Fibroblast of lung (primary cell): Measurements from ENCODE around the gene DNMT3A. TPM values are rescaled to one million over a fixed set of nuclear protein-coding genes. Genes with fewer than 3 reads are reported as not detected.

Experiments
- DNase-seq, 2 donors: peaks; one replicate each; pipeline versions ENCODE4 v3.0.0 to v3.0.0-alpha.2; 2010; ENCODE audit warnings: low read depth in 2 of 2
- H2AFZ ChIP-seq: 2 replicates; pipeline ENCODE4 v1.5.1; 2012; ENCODE audit warnings: low read length, control low read depth, inconsistent platforms
- H3K27ac ChIP-seq: 2 replicates; pipeline ENCODE4 v1.5.1; 2011; ENCODE audit warnings: low read length, control low read depth; ENCODE audit not compliant: insufficient read depth
- H3K27me3 ChIP-seq: 2 replicates; pipeline ENCODE4 v1.5.1; 2011; ENCODE audit warnings: mild to moderate bottlenecking, low read length; ENCODE audit not compliant: control insufficient read depth, insufficient read depth
- H3K36me3 ChIP-seq: 2 replicates; pipeline ENCODE4 v1.5.1; 2011; ENCODE audit warnings: low read length; ENCODE audit not compliant: control insufficient read depth, insufficient read depth
- H3K4me1 ChIP-seq: 2 replicates; pipeline ENCODE4 v1.5.1; 2011; ENCODE audit warnings: low read length; ENCODE audit not compliant: control insufficient read depth, insufficient read depth; ENCODE audit errors: extremely low read depth
- H3K4me2 ChIP-seq: 2 replicates; pipeline ENCODE4 v1.5.1; 2011; ENCODE audit warnings: low read length, control low read depth; ENCODE audit not compliant: insufficient read depth; ENCODE audit errors: extremely low read depth
- H3K4me3 ChIP-seq, 4 experiments: fragments of 200-600 bp in 1 of 4; sonication (generic) in 1 of 4; replicated peaks in 1 of 4; 2 replicates each; pipeline ENCODE4 v1.5.1; 2011 to 2016; ENCODE audit warnings: low read length in 4 of 4, low read depth in 3 of 4, mild to moderate bottlenecking in 3 of 4, control low read depth in 2 of 4, inconsistent platforms in 1 of 4, mixed read lengths in 1 of 4; ENCODE audit not compliant: insufficient read depth in 1 of 4; ENCODE audit errors: control extremely low read depth in 1 of 4
- H3K79me2 ChIP-seq: 2 replicates; pipeline ENCODE4 v1.5.1; 2012; ENCODE audit warnings: mild to moderate bottlenecking, low read length, inconsistent platforms; ENCODE audit not compliant: control insufficient read depth, insufficient read depth
- H3K9ac ChIP-seq: 2 replicates; pipeline ENCODE4 v1.5.1; 2011; ENCODE audit warnings: mild to moderate bottlenecking, low read length, control low read depth; ENCODE audit not compliant: insufficient read depth
- H3K9me3 ChIP-seq: 2 replicates; pipeline ENCODE4 v1.5.1; 2012; ENCODE audit warnings: low read depth, low read length; ENCODE audit not compliant: control insufficient read depth, insufficient read depth
- H4K20me1 ChIP-seq: 2 replicates; pipeline ENCODE4 v1.5.1; 2011; ENCODE audit warnings: low read length; ENCODE audit not compliant: control insufficient read depth, insufficient read depth; ENCODE audit errors: extremely low read depth
- CTCF ChIP-seq, 2 donors: IDR thresholded peaks in 1 of 2; conservative IDR thresholded peaks in 1 of 2; 1 replicate in 1 of 2; 2 replicates in 1 of 2; pipeline ENCODE4 v1.5.1; 2011 to 2012; ENCODE audit warnings: low read length in 2 of 2, control low read depth in 1 of 2, inconsistent platforms in 1 of 2, low read depth in 1 of 2, mild to moderate bottlenecking in 1 of 2
- EZH2 ChIP-seq: IDR thresholded peaks from 2 replicates; pipeline ENCODE4 v1.5.1; 2012; ENCODE audit warnings: low read length, control low read depth, mild to moderate bottlenecking; ENCODE audit errors: missing control alignments
- polyA plus RNA-seq, 2 donors: library from polyadenylated mRNA; depleted of rRNA in 1 of 2; stranded (reverse) in 1 of 2; unstranded in 1 of 2; fragments of >200 nt; gene quantifications; 2 replicates each; pipeline ENCODE4 v1.2.1, GENCODE V29; 2011 to 2012; ENCODE audit warnings: missing spikeins in 1 of 2
- total RNA-seq: library from RNA; depleted of rRNA; stranded (reverse); fragments of >200 nt; gene quantifications from 2 replicates; pipeline ENCODE4 v1.2.1, GENCODE V29; 2014

The DNMT3A gene
- total and polyA plus RNA-seq, 2 donors (not counting 1 experiment from before 2014, with no cell fraction given): 3.6 to 19.7 TPM

- DNase-seq: no peak
- no peak overlapping the region for H3K4me2 ChIP-seq
- peaks cover 3% of the 10 kb centered on the region for H3K36me3 ChIP-seq
- H3K9me3 ChIP-seq: no peaks in the 10 kb centered on the region
- no peak overlapping the region for H3K9ac ChIP-seq
- H3K27ac ChIP-seq: no peak overlapping the region
- no peak overlapping the region for H3K4me3 ChIP-seq
- TF ChIP-seq CTCF (conservative IDR thresholded peaks at IDR 0.05 in 1 of 2, IDR thresholded peaks at IDR 0.05 in 1 of 2; ENCODE audit: low read depth in 1 of 2, low read length in 2 of 2) (no peak), EZH2 (no peak)
- no peaks in the 10 kb centered on the region for H4K20me1 ChIP-seq
- no peak overlapping the region for H2AFZ ChIP-seq
- H3K4me1 ChIP-seq: peaks cover 2% of the 10 kb centered on the region
- H3K79me2 ChIP-seq: no peaks in the 10 kb centered on the region
- no peaks in the 10 kb centered on the region for H3K27me3 ChIP-seq
Observed at GRCh38 chr2:25233916-25234605, 107.7 kb downstream of the DNMT3A start.

GRCh38 chr2:25232248-25232825 lies 109.4 kb downstream of the DNMT3A start:
- no peak overlapping the region for H3K4me3 ChIP-seq
- no peak overlapping the region for H3K4me2 ChIP-seq
- H4K20me1 ChIP-seq: no peaks in the 10 kb centered on the region
- peaks cover 5% of the 10 kb centered on the region for H3K4me1 ChIP-seq
- no peaks in the 10 kb centered on the region for H3K9me3 ChIP-seq
- H3K9ac ChIP-seq: no peak overlapping the region
- no peak overlapping the region for H3K27ac ChIP-seq
- no peak for DNase-seq
- no peaks in the 10 kb centered on the region for H3K79me2 ChIP-seq
- no peak overlapping the region for H2AFZ ChIP-seq
- peaks cover 3% of the 10 kb centered on the region for H3K36me3 ChIP-seq
- no peaks in the 10 kb centered on the region for H3K27me3 ChIP-seq
- TF ChIP-seq EZH2: no peak
- TF ChIP-seq CTCF (conservative IDR thresholded peaks at IDR 0.05 in 1 of 2, IDR thresholded peaks at IDR 0.05 in 1 of 2; ENCODE audit: low read depth in 1 of 2, low read length in 2 of 2): no peak

GRCh38 chr2:25230948-25231311 lies 110.8 kb downstream of the DNMT3A start:
- no peaks in the 10 kb centered on the region for H3K27me3 ChIP-seq
- no peak overlapping the region for H3K4me3 ChIP-seq
- no peak for DNase-seq
- TF ChIP-seq CTCF (conservative IDR thresholded peaks at IDR 0.05 in 1 of 2, IDR thresholded peaks at IDR 0.05 in 1 of 2; ENCODE audit: low read depth in 1 of 2, low read length in 2 of 2): no peak
- no peak for TF ChIP-seq EZH2
- H3K4me2 ChIP-seq: no peak overlapping the region
- no peak overlapping the region for H3K9ac ChIP-seq
- H3K4me1 ChIP-seq: peaks cover 5% of the 10 kb centered on the region
- H4K20me1 ChIP-seq: no peaks in the 10 kb centered on the region
- H2AFZ ChIP-seq: no peak overlapping the region
- no peaks in the 10 kb centered on the region for H3K79me2 ChIP-seq
- H3K9me3 ChIP-seq: no peaks in the 10 kb centered on the region
- no peak overlapping the region for H3K27ac ChIP-seq
- peaks cover 3% of the 10 kb centered on the region for H3K36me3 ChIP-seq
